Mammary epithelial cell (primary cell): Measurements from ENCODE around the gene OR52E6.

Source experiments
- EZH2 ChIP-seq: IDR thresholded peaks from 2 replicates; pipeline ENCODE4 v1.6.1; 2012; ENCODE audit warnings: low read length, inconsistent platforms, borderline replicate concordance
- TF ChIP-seq, protein P1 (sequence below), 2 donors: IDR thresholded peaks in 1 of 2; conservative IDR thresholded peaks in 1 of 2; 2 replicates each; pipeline ENCODE4 v1.5.1; 2011 to 2012; ENCODE audit warnings: inconsistent platforms in 2 of 2, low read length in 2 of 2, mild to moderate bottlenecking in 2 of 2, control low read depth in 1 of 2, low read depth in 1 of 2; ENCODE audit not compliant: insufficient read depth in 1 of 2; ENCODE audit errors: extremely low read depth in 1 of 2

DNA sequence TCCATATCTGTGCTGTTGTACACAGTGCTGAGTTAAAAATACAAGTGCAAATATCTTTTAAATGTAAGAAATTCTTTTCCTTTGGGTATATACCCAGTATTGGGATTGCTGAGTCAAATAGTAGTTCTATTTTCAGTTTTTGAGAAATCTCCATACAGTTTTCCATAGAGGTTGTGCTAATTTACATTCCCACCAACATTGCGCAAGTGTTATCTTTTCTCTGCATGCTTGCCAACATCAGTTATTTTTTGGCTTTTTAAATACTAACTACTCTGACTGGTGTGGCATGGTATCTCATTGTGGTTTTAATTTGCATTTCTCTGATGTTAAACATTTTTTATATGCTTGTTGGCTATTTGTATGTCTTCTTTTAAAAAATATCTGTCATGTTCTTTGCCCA lies 9.3 kb upstream of the OR52E6 start:
- TF ChIP-seq, protein P1, sequence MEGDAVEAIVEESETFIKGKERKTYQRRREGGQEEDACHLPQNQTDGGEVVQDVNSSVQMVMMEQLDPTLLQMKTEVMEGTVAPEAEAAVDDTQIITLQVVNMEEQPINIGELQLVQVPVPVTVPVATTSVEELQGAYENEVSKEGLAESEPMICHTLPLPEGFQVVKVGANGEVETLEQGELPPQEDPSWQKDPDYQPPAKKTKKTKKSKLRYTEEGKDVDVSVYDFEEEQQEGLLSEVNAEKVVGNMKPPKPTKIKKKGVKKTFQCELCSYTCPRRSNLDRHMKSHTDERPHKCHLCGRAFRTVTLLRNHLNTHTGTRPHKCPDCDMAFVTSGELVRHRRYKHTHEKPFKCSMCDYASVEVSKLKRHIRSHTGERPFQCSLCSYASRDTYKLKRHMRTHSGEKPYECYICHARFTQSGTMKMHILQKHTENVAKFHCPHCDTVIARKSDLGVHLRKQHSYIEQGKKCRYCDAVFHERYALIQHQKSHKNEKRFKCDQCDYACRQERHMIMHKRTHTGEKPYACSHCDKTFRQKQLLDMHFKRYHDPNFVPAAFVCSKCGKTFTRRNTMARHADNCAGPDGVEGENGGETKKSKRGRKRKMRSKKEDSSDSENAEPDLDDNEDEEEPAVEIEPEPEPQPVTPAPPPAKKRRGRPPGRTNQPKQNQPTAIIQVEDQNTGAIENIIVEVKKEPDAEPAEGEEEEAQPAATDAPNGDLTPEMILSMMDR (conservative IDR thresholded peaks at IDR 0.05 in 1 of 2, IDR thresholded peaks at IDR 0.05 in 1 of 2; ENCODE audit: extremely low read depth in 1 of 2, insufficient read depth in 1 of 2, low read depth in 1 of 2, low read length in 2 of 2) = no peak
- TF ChIP-seq EZH2 = no peak
